HepG2 (cell line): ENCODE measurements around the gene ZMYND8. TPM values are rescaled to one million over a fixed set of nuclear protein-coding genes. Genes with fewer than 3 reads are reported as not detected.
A peak's percentile ranks its signal among the peaks of the same experiment; 100 is the strongest.

Experiments
- ARNT ChIP-seq: fragments of 450-650 bp; IDR thresholded peaks from 2 replicates; pipeline ENCODE4 v1.6.1; 2017
- ELF3 ChIP-seq: IDR thresholded peaks from 2 replicates; pipeline ENCODE4 v1.6.1; 2016; ENCODE audit warnings: missing genetic modification reagents, missing compliant biosample characterization
- GATAD2A ChIP-seq: IDR thresholded peaks from 2 replicates; pipeline ENCODE4 v1.6.1; 2016
- HIC2 ChIP-seq: sonication (generic); formaldehyde crosslinking; IDR thresholded peaks from 2 replicates; pipeline ENCODE4 v1.9.0; 2022; ENCODE audit warnings: low read depth, missing genetic modification reagents
- MAF1 ChIP-seq: sonication (generic); formaldehyde crosslinking; IDR thresholded peaks from 2 replicates; pipeline ENCODE4 v1.5.0; 2020; ENCODE audit warnings: missing genetic modification reagents, borderline replicate concordance
- RBAK ChIP-seq: sonication (generic); formaldehyde crosslinking; IDR thresholded peaks from 2 replicates; pipeline ENCODE4 v1.5.1; 2020; ENCODE audit warnings: mild to moderate bottlenecking, missing genetic modification reagents
- RORA ChIP-seq: sonication (generic); formaldehyde crosslinking; IDR thresholded peaks from 2 replicates; pipeline ENCODE4 v1.5.0; 2020; ENCODE audit warnings: mild to moderate bottlenecking, missing genetic modification reagents, moderate library complexity
- SAFB2 ChIP-seq: sonication (generic); formaldehyde crosslinking; IDR thresholded peaks from 2 replicates; pipeline ENCODE4 v1.5.1; 2020; ENCODE audit warnings: missing genetic modification reagents, low read depth, mild to moderate bottlenecking, borderline replicate concordance
- SMC3 ChIP-seq: IDR thresholded peaks from 2 replicates; pipeline ENCODE4 v1.6.1; 2011; ENCODE audit warnings: low read length, improper control_type of control experiment
- SRSF4 ChIP-seq: fragments of 200-400 bp; formaldehyde crosslinking; IDR thresholded peaks from one replicate; pipeline ENCODE4 v1.6.1; 2018; ENCODE audit warnings: mild to moderate bottlenecking, low read depth, low read length, moderate library complexity; ENCODE audit not compliant: poor library complexity, severe bottlenecking
- ZHX1 ChIP-seq: sonication (generic); formaldehyde crosslinking; IDR thresholded peaks from 2 replicates; pipeline ENCODE4 v1.8.1; 2022; ENCODE audit warnings: low read depth, mild to moderate bottlenecking, missing genetic modification reagents
- ZMYM2 ChIP-seq: sonication (generic); formaldehyde crosslinking; IDR thresholded peaks from 2 replicates; pipeline ENCODE4 v1.8.0; 2022; ENCODE audit warnings: mild to moderate bottlenecking, missing genetic modification reagents
- ZNF224 ChIP-seq: sonication (generic); formaldehyde crosslinking; IDR thresholded peaks from 2 replicates; pipeline ENCODE4 v1.5.0; 2020; ENCODE audit warnings: mild to moderate bottlenecking, missing genetic modification reagents
- ZNF383 ChIP-seq: sonication (generic); formaldehyde crosslinking; IDR thresholded peaks from 2 replicates; pipeline ENCODE4 v1.4.0; 2020; ENCODE audit warnings: missing genetic modification reagents, mild to moderate bottlenecking, borderline replicate concordance
- ZNF749 ChIP-seq: sonication (generic); formaldehyde crosslinking; IDR thresholded peaks from 2 replicates; pipeline ENCODE4 v1.8.0; 2022; ENCODE audit warnings: mild to moderate bottlenecking, missing genetic modification reagents, moderate library complexity, borderline replicate concordance
- polyA plus RNA-seq, 8 experiments: library from polyadenylated mRNA; depleted of rRNA in 3 of 8; stranded (reverse) in 7 of 8; unstranded in 1 of 8; fragments of >200 nt; fragmentation: Illumina TruSeq in 4 of 8; extraction: Trizol in 4 of 8; gene quantifications; 2 replicates each; pipeline versions ENCODE4 v1.2.1 to v1.2.3, GENCODE V29; 2011 to 2016; ENCODE audit warnings: low read depth in 4 of 8, missing spikeins in 1 of 8, mixed read lengths in 1 of 8; ENCODE audit not compliant: insufficient read depth in 1 of 8
- total RNA-seq, 5 experiments: library from RNA; depleted of rRNA; stranded (reverse); fragments of >200 nt; fragmentation: Illumina TruSeq; extraction: Trizol; gene quantifications; 2 replicates each; pipeline ENCODE4 v1.2.3, GENCODE V29; 2016; ENCODE audit warnings: low read depth in 1 of 5
- TF ChIP-seq, protein P1 (sequence below): sonication (generic); formaldehyde crosslinking; IDR thresholded peaks from 2 replicates; pipeline ENCODE4 v1.4.0; 2020; ENCODE audit warnings: missing genetic modification reagents
- TF ChIP-seq, protein P2 (sequence below): sonication (generic); formaldehyde crosslinking; IDR thresholded peaks from 2 replicates; pipeline ENCODE4 v1.4.0; 2020; ENCODE audit warnings: mild to moderate bottlenecking, missing genetic modification reagents
- TF ChIP-seq, protein P3 (sequence below): sonication (generic); formaldehyde crosslinking; IDR thresholded peaks from 2 replicates; pipeline ENCODE4 v1.9.0; 2021; ENCODE audit warnings: missing genetic modification reagents, borderline replicate concordance

ZMYND8 gene
- total and polyA plus RNA-seq, 2 of the 13 experiments (the other 11 are each of a cell fraction or from before 2014, with no cell fraction given), result 53.9 to 84.7 TPM

DNA sequence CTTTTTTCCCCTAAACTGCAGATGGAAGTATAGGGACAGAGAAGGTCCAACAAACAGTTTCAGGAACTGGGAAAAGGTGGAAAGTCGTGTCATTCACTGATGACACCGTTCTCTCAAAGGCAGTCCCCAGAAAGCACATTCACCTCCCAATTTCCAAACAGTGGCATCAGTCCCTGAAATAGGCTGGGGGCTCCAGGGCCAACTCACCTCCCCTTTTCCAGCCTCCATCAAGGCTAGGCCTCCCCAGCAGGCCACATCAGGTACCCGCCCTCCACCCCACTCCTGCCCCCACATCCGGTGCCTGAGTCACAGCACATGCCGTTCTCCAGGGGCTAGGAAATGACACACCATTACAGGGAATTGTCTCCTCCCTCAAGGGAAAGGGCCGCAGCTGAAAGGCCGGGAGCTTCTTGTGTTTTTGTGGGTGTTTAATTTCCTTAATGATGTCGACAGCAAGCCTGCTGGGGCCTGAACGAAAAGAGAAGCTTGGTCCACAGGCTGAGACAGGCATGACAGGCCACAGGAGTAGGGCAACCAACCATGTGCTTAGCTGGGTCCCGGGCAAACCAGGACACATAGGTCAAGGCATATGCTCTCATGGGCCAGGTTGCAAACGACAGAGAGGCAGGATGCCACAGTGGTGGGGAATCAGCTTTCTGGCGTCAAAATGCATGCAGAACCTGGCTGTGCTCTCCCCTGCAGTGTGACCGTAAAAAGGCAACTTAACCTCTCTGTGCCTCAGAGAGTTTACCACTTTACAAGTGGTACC lies 39.2 kb downstream of the ZMYND8 start (continued):
- TF ChIP-seq, protein P1, sequence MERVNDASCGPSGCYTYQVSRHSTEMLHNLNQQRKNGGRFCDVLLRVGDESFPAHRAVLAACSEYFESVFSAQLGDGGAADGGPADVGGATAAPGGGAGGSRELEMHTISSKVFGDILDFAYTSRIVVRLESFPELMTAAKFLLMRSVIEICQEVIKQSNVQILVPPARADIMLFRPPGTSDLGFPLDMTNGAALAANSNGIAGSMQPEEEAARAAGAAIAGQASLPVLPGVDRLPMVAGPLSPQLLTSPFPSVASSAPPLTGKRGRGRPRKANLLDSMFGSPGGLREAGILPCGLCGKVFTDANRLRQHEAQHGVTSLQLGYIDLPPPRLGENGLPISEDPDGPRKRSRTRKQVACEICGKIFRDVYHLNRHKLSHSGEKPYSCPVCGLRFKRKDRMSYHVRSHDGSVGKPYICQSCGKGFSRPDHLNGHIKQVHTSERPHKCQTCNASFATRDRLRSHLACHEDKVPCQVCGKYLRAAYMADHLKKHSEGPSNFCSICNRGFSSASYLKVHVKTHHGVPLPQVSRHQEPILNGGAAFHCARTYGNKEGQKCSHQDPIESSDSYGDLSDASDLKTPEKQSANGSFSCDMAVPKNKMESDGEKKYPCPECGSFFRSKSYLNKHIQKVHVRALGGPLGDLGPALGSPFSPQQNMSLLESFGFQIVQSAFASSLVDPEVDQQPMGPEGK, result peak; percentile 30
- TF ChIP-seq, protein P2, sequence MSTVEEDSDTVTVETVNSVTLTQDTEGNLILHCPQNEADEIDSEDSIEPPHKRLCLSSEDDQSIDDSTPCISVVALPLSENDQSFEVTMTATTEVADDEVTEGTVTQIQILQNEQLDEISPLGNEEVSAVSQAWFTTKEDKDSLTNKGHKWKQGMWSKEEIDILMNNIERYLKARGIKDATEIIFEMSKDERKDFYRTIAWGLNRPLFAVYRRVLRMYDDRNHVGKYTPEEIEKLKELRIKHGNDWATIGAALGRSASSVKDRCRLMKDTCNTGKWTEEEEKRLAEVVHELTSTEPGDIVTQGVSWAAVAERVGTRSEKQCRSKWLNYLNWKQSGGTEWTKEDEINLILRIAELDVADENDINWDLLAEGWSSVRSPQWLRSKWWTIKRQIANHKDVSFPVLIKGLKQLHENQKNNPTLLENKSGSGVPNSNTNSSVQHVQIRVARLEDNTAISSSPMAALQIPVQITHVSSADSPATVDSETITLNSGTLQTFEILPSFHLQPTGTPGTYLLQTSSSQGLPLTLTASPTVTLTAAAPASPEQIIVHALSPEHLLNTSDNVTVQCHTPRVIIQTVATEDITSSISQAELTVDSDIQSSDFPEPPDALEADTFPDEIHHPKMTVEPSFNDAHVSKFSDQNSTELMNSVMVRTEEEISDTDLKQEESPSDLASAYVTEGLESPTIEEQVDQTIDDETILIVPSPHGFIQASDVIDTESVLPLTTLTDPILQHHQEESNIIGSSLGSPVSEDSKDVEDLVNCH (CRISPR knock-in tag), result no peak
- TF ChIP-seq SAFB2 (CRISPR knock-in tag) (no peak), ARNT (no peak), HIC2 (CRISPR knock-in tag) (no peak), ZNF224 (CRISPR knock-in tag) (no peak; the same call in none of the 2 replicates), ZNF383 (CRISPR knock-in tag) (no peak), ZMYM2 (CRISPR knock-in tag) (no peak), ZNF749 (CRISPR knock-in tag) (0 out of 2 replicates have a peak, but pooled peaks have one; percentile 11), GATAD2A (CRISPR knock-in tag) (no peak), ELF3 (peak; percentile 31; the same call in 1 of the 2 replicates), MAF1 (CRISPR knock-in tag) (no peak), SRSF4 (no peak), ZHX1 (CRISPR knock-in tag) (no peak), RBAK (CRISPR knock-in tag) (no peak), RORA (CRISPR knock-in tag) (no peak), SMC3 (no peak)
- TF ChIP-seq, protein P3, sequence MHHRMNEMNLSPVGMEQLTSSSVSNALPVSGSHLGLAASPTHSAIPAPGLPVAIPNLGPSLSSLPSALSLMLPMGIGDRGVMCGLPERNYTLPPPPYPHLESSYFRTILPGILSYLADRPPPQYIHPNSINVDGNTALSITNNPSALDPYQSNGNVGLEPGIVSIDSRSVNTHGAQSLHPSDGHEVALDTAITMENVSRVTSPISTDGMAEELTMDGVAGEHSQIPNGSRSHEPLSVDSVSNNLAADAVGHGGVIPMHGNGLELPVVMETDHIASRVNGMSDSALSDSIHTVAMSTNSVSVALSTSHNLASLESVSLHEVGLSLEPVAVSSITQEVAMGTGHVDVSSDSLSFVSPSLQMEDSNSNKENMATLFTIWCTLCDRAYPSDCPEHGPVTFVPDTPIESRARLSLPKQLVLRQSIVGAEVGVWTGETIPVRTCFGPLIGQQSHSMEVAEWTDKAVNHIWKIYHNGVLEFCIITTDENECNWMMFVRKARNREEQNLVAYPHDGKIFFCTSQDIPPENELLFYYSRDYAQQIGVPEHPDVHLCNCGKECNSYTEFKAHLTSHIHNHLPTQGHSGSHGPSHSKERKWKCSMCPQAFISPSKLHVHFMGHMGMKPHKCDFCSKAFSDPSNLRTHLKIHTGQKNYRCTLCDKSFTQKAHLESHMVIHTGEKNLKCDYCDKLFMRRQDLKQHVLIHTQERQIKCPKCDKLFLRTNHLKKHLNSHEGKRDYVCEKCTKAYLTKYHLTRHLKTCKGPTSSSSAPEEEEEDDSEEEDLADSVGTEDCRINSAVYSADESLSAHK (CRISPR knock-in tag), result no peak
